GM19099 (cell line): ENCODE data around the gene TMEM37.
A peak's percentile ranks its signal among the peaks of the same experiment; 100 is the strongest.

Experiments
- POLR2A ChIP-seq: IDR thresholded peaks from 3 replicates; pipeline ENCODE4 v1.6.1; 2011; ENCODE audit warnings: low read depth; ENCODE audit not compliant: insufficient read length; ENCODE audit errors: extremely low read depth

TMEM37 gene

GRCh38 chr2:119485336-119486110 lies 53.9 kb downstream of the TMEM37 start:
- TF ChIP-seq POLR2A, result no peak

- no peak for TF ChIP-seq POLR2A
Measured at GRCh38 chr2:119486196-119486827, 54.7 kb downstream of the TMEM37 start.

DNA sequence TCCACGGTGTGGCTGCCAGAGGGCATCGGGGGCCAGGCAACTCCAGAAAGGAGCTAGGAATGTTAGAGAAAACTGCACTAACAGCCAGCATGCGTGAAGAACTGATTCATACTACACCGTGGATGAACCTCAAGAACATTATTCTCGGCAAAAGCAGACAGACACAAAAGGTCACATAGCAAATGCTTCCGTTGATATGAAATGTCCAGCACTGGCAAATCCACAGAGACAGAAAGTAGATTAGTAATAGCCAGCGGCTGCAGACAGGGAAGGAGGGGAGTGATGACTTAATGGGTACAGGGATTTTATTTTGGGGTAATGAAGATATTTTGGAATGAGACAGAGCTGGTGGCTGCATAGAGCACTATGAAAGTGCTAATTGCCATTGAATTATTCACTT lies 55.2 kb downstream of the TMEM37 start:
- TF ChIP-seq POLR2A, result no peak

DNA sequence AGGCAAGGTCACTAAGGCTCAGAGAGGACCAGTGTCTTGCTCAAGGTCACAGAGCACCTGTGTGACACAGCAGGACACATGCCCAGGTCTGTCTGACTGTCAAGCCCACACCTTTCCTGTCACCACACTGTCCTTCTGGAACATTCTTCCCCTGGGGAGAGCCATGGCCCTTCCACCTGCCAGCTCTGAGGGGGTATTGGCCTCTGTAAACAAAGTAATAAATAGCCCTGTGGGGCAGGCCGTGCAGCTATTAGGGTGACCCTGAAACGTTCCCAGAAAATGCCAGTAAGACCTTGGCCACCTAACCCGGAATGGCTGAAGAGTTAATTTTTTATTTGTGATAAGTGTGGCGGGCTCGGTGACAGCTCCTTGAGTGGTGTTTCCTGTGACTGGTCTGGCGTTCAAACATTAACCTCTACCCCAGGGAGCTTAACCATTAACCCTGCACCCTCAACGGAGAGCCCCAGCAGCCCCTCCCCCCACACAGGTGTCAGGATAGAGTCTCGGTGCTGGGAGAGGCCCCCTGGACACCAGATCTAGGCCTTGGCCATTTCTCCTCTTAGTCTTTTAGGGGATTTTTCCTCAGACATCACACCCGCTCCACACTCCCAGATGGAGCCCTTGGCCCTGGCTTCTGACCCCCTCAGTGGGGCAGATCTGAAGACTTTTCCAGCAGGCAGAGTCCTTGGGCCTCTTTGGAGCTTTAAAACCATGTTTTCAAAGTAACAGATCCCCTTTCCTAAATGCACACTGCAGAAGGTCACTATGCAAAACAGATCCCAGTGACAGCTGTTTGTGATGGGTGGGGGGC lies 56.0 kb downstream of the TMEM37 start:
- TF ChIP-seq POLR2A, result peak; percentile 42
